Nephron (organoid): ENCODE data around the gene PDCD10.

ENCODE experiments used
- H3K27ac Mint-ChIP-seq, 3 experiments: 2 replicates each; pipeline ENCODE4 v1.8.0; 2020; ENCODE audit warnings: mixed read lengths in 3 of 3, mild to moderate bottlenecking in 2 of 3, moderate library complexity in 1 of 3
- H3K27me3 Mint-ChIP-seq: 2 replicates; pipeline ENCODE4 v1.8.0; 2021; ENCODE audit warnings: low read depth, mild to moderate bottlenecking, moderate library complexity, mixed read lengths
- H3K36me3 Mint-ChIP-seq: 2 replicates; pipeline ENCODE4 v1.8.0; 2020; ENCODE audit warnings: low read depth, mixed read lengths
- H3K4me1 Mint-ChIP-seq: 2 replicates; pipeline ENCODE4 v1.8.0; 2020; ENCODE audit warnings: mixed read lengths
- H3K4me3 Mint-ChIP-seq, 3 experiments: 2 replicates each; pipeline ENCODE4 v1.8.0; 2020; ENCODE audit warnings: mild to moderate bottlenecking in 3 of 3, mixed read lengths in 3 of 3, moderate library complexity in 2 of 3
- H3K9me3 Mint-ChIP-seq: 2 replicates; pipeline ENCODE4 v1.8.0; 2020; ENCODE audit warnings: mixed read lengths
- CTCF ChIP-seq, 3 experiments: fragments of 200-600 bp; sonication (generic); IDR thresholded peaks; one replicate each; pipeline ENCODE4 v1.5.0; 2021; ENCODE audit warnings: antibody characterized with exemption in 3 of 3; ENCODE audit not compliant: unreplicated experiment in 3 of 3

PDCD10 gene

GRCh38 chr3:167773584-167773983 lies 38.9 kb upstream of the PDCD10 start:
- Mint-ChIP-seq H3K4me1 (no peaks in the 10 kb centered on the region), H3K4me3 (no peak overlapping the region), H3K36me3 (no peaks in the 10 kb centered on the region), H3K27ac (no peak overlapping the region), H3K9me3 (no peaks in the 10 kb centered on the region), H3K27me3 (no peaks in the 10 kb centered on the region)
- no peak for TF ChIP-seq CTCF (IDR thresholded peaks at IDR 0.05; ENCODE audit: unreplicated experiment in 3 of 3)

- H3K27me3 Mint-ChIP-seq = no peaks in the 10 kb centered on the region
- H3K9me3 Mint-ChIP-seq = no peaks in the 10 kb centered on the region
- no peak for TF ChIP-seq CTCF (IDR thresholded peaks at IDR 0.05; ENCODE audit: unreplicated experiment in 3 of 3)
- H3K4me1 Mint-ChIP-seq = no peaks in the 10 kb centered on the region
- no peaks in the 10 kb centered on the region for H3K36me3 Mint-ChIP-seq
- no peak overlapping the region for H3K27ac Mint-ChIP-seq
- no peak overlapping the region for H3K4me3 Mint-ChIP-seq
These were observed 38.3 kb upstream of the PDCD10 start for GRCh38 chr3:167772992-167773391.

GRCh38 chr3:167762296-167762695 lies 27.6 kb upstream of the PDCD10 start:
- H3K4me1 Mint-ChIP-seq = no peaks in the 10 kb centered on the region
- no peak overlapping the region for H3K4me3 Mint-ChIP-seq
- no peak overlapping the region for H3K27ac Mint-ChIP-seq
- H3K36me3 Mint-ChIP-seq = no peaks in the 10 kb centered on the region
- no peaks in the 10 kb centered on the region for H3K27me3 Mint-ChIP-seq
- TF ChIP-seq CTCF (IDR thresholded peaks at IDR 0.05; ENCODE audit: unreplicated experiment in 3 of 3) = no peak
- H3K9me3 Mint-ChIP-seq = peaks cover 13% of the 10 kb centered on the region

GRCh38 chr3:167761302-167761701 lies 26.6 kb upstream of the PDCD10 start:
- no peak overlapping the region for H3K27ac Mint-ChIP-seq
- TF ChIP-seq CTCF (IDR thresholded peaks at IDR 0.05; ENCODE audit: unreplicated experiment in 3 of 3) = no peak
- no peak overlapping the region for H3K4me3 Mint-ChIP-seq
- no peaks in the 10 kb centered on the region for H3K4me1 Mint-ChIP-seq
- H3K36me3 Mint-ChIP-seq = no peaks in the 10 kb centered on the region
- H3K27me3 Mint-ChIP-seq = no peaks in the 10 kb centered on the region
- peaks cover 9% of the 10 kb centered on the region for H3K9me3 Mint-ChIP-seq

GRCh38 chr3:167754049-167754448 lies 19.4 kb upstream of the PDCD10 start:
- Mint-ChIP-seq H3K27ac (no peak overlapping the region), H3K36me3 (no peaks in the 10 kb centered on the region), H3K27me3 (no peaks in the 10 kb centered on the region), H3K9me3 (no peaks in the 10 kb centered on the region), H3K4me1 (no peaks in the 10 kb centered on the region), H3K4me3 (no peak overlapping the region)
- TF ChIP-seq CTCF (IDR thresholded peaks at IDR 0.05; ENCODE audit: unreplicated experiment in 3 of 3) = no peak

- no peak overlapping the region for H3K27ac Mint-ChIP-seq
- no peak for TF ChIP-seq CTCF (IDR thresholded peaks at IDR 0.05; ENCODE audit: unreplicated experiment in 3 of 3)
- H3K27me3 Mint-ChIP-seq = no peaks in the 10 kb centered on the region
These were observed 15.7 kb upstream of the PDCD10 start for GRCh38 chr3:167750272-167750971.

More at GRCh38 chr3:167750272-167750971, 15.7 kb upstream of the PDCD10 start:
- H3K9me3 Mint-ChIP-seq = no peaks in the 10 kb centered on the region
- H3K4me3 Mint-ChIP-seq = no peak overlapping the region
- no peaks in the 10 kb centered on the region for H3K36me3 Mint-ChIP-seq
- no peaks in the 10 kb centered on the region for H3K4me1 Mint-ChIP-seq
